RWPE2 (cell line): Measurements from ENCODE around the gene PPP1R14C.

Experiments used
- ATAC-seq: fragments of 200-7000 bp; cut with Tn5 transposase; 3 replicates; pipeline ENCODE4 v1.9.1; 2021; ENCODE audit warnings: low read depth
- DNase-seq: peaks from one replicate; pipeline ENCODE4 v3.0.0-alpha.2; 2020; ENCODE audit warnings: low spot score
- H3K27ac ChIP-seq: fragments of 450-650 bp; 2 replicates; pipeline ENCODE4 v1.5.1; 2017; ENCODE audit warnings: mild to moderate bottlenecking; ENCODE audit not compliant: poor library complexity, severe bottlenecking
- H3K27me3 ChIP-seq: fragments of 250-450 bp; sonication (Bioruptor Pico); 2 replicates; pipeline ENCODE4 v1.5.1; 2021; ENCODE audit warnings: mild to moderate bottlenecking, moderate library complexity; ENCODE audit not compliant: insufficient read depth, poor library complexity, severe bottlenecking
- H3K36me3 ChIP-seq: fragments of 250-450 bp; sonication (Bioruptor Pico); 2 replicates; pipeline ENCODE4 v1.5.1; 2020; ENCODE audit warnings: low read depth, mild to moderate bottlenecking, moderate library complexity
- H3K4me1 ChIP-seq: fragments of 250-450 bp; sonication (Bioruptor Pico); 2 replicates; pipeline ENCODE4 v1.5.1; 2021; ENCODE audit warnings: mild to moderate bottlenecking, moderate library complexity; ENCODE audit not compliant: insufficient read depth, poor library complexity, severe bottlenecking
- H3K4me3 ChIP-seq: fragments of 250-450 bp; sonication (Bioruptor Pico); 2 replicates; pipeline ENCODE4 v1.5.1; 2021; ENCODE audit warnings: mild to moderate bottlenecking, moderate library complexity; ENCODE audit not compliant: severe bottlenecking
- H3K9me3 ChIP-seq: fragments of 250-450 bp; sonication (Bioruptor Pico); 2 replicates; pipeline ENCODE4 v1.5.1; 2021; ENCODE audit warnings: mild to moderate bottlenecking, moderate library complexity; ENCODE audit not compliant: severe bottlenecking
- TF ChIP-seq, protein P1 (sequence below): fragments of 450-650 bp; IDR thresholded peaks from one replicate; pipeline ENCODE4 v1.5.1; 2017; ENCODE audit warnings: mild to moderate bottlenecking, moderate library complexity; ENCODE audit not compliant: poor library complexity, severe bottlenecking

Gene PPP1R14C

GRCh38 chr6:150231525-150231850 lies 88.6 kb downstream of the PPP1R14C start:
- TF ChIP-seq, protein P1, sequence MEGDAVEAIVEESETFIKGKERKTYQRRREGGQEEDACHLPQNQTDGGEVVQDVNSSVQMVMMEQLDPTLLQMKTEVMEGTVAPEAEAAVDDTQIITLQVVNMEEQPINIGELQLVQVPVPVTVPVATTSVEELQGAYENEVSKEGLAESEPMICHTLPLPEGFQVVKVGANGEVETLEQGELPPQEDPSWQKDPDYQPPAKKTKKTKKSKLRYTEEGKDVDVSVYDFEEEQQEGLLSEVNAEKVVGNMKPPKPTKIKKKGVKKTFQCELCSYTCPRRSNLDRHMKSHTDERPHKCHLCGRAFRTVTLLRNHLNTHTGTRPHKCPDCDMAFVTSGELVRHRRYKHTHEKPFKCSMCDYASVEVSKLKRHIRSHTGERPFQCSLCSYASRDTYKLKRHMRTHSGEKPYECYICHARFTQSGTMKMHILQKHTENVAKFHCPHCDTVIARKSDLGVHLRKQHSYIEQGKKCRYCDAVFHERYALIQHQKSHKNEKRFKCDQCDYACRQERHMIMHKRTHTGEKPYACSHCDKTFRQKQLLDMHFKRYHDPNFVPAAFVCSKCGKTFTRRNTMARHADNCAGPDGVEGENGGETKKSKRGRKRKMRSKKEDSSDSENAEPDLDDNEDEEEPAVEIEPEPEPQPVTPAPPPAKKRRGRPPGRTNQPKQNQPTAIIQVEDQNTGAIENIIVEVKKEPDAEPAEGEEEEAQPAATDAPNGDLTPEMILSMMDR: no peak
- DNase-seq (no peak), ATAC-seq (peak; percentile 76; the same call in 2 of the 3 replicates)
- Histone ChIP-seq H3K27me3 (no peaks in the 10 kb centered on the region), H3K4me3 (no peak overlapping the region), H3K9me3 (no peaks in the 10 kb centered on the region), H3K27ac (peak overlapping the region; percentile 65), H3K36me3 (no peaks in the 10 kb centered on the region), H3K4me1 (peaks cover 42% of the 10 kb centered on the region)

DNA sequence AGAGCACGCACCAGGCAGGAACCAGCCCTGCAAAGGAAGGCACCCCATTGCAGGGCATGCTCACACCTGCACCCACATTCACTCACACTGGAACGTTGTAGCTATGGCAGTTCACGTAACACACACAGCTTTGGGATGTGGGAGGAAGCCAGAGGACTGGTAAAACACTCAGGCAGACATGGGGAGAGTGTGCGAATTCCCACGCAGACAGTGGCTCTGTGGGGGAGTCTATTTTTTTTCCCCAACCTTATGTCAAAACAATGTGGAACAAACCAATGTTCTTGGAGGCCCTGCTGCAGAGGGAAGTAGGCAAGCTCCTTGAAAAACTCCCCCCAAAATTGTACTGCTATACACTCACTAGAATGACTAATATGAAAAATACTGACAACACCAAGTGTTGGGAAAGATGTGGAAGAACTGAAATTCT lies 91.0 kb downstream of the PPP1R14C start:
- no peak overlapping the region for H3K27ac ChIP-seq

GRCh38 chr6:150235218-150235617 lies 92.4 kb downstream of the PPP1R14C start:
- Histone ChIP-seq H3K4me1 (peaks cover 29% of the 10 kb centered on the region), H3K36me3 (peaks cover 8% of the 10 kb centered on the region; the same call in 1 of the 2 replicates), H3K4me3 (no peak overlapping the region), H3K27ac (no peak overlapping the region), H3K27me3 (no peaks in the 10 kb centered on the region), H3K9me3 (no peaks in the 10 kb centered on the region)
- TF ChIP-seq, protein P1: no peak
- ATAC-seq (no peak), DNase-seq (no peak)

More for the DNA sequence above, 91.0 kb downstream of the PPP1R14C start:
- DNase-seq: no peak
- ATAC-seq: no peak
- H3K9me3 ChIP-seq: no peaks in the 10 kb centered on the region
- H3K27me3 ChIP-seq: no peaks in the 10 kb centered on the region
- TF ChIP-seq, protein P1: no peak
- H3K4me3 ChIP-seq: no peak overlapping the region
- H3K4me1 ChIP-seq: peaks cover 42% of the 10 kb centered on the region
- H3K36me3 ChIP-seq: peaks cover 8% of the 10 kb centered on the region; the same call in 1 of the 2 replicates

GRCh38 chr6:150236114-150236513 lies 93.3 kb downstream of the PPP1R14C start:
- H3K27me3 ChIP-seq: no peaks in the 10 kb centered on the region
- no peak overlapping the region for H3K27ac ChIP-seq
- DNase-seq: no peak
- ATAC-seq: no peak
- peaks cover 8% of the 10 kb centered on the region; the same call in 1 of the 2 replicates for H3K36me3 ChIP-seq
- TF ChIP-seq, protein P1: no peak
- H3K4me3 ChIP-seq: no peak overlapping the region
- peaks cover 20% of the 10 kb centered on the region for H3K4me1 ChIP-seq
- no peaks in the 10 kb centered on the region for H3K9me3 ChIP-seq

GRCh38 chr6:150236544-150236943 lies 93.7 kb downstream of the PPP1R14C start:
- H3K9me3 ChIP-seq: no peaks in the 10 kb centered on the region
- H3K27ac ChIP-seq: no peak overlapping the region
- no peaks in the 10 kb centered on the region for H3K27me3 ChIP-seq
- ATAC-seq (no peak), DNase-seq (no peak)
- H3K4me1 ChIP-seq: peaks cover 16% of the 10 kb centered on the region
- TF ChIP-seq, protein P1: no peak
- H3K4me3 ChIP-seq: no peak overlapping the region
- peaks cover 8% of the 10 kb centered on the region; the same call in 1 of the 2 replicates for H3K36me3 ChIP-seq
